Smooth muscle cell of trachea (primary cell): ENCODE data around the gene NETO2. TPM values are rescaled to one million over a fixed set of nuclear protein-coding genes. Genes with fewer than 3 reads are reported as not detected.

Experiments used
- total RNA-seq: library from RNA; depleted of rRNA; stranded (reverse); fragments of >200 nt; gene quantifications from 2 replicates; pipeline ENCODE4 v1.2.1, GENCODE V29; 2014

The NETO2 gene, protein sequence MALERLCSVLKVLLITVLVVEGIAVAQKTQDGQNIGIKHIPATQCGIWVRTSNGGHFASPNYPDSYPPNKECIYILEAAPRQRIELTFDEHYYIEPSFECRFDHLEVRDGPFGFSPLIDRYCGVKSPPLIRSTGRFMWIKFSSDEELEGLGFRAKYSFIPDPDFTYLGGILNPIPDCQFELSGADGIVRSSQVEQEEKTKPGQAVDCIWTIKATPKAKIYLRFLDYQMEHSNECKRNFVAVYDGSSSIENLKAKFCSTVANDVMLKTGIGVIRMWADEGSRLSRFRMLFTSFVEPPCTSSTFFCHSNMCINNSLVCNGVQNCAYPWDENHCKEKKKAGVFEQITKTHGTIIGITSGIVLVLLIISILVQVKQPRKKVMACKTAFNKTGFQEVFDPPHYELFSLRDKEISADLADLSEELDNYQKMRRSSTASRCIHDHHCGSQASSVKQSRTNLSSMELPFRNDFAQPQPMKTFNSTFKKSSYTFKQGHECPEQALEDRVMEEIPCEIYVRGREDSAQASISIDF
- total RNA-seq = 4.3 and 7.0 TPM in 2 replicates

GRCh38 chr16:47143677-47144558, at the start of gene NETO2:
Gene NETO2, minus strand, starts transcription at chr16:47143945. Its CDS starts 333 bp downstream, at chr16:47143612.

Other genes with a start within 250 kb of the NETO2 start
- 57.6 and 74.8 TPM in 2 replicates for gene DNAJA2, start 170.3 kb downstream of the NETO2 start, total RNA-seq